GM23338 (cell line): Measurements from ENCODE around the gene LGALS8. TPM values are rescaled to one million over a fixed set of nuclear protein-coding genes. Genes with fewer than 3 reads are reported as not detected.

Experiments
- ATAC-seq: fragments of 200-7000 bp; cut with Tn5 transposase; 3 replicates; pipeline ENCODE4 v1.9.1; 2020
- DNase-seq: peaks from one replicate; pipeline ENCODE4 v3.0.0-alpha.2; 2015; ENCODE audit warnings: low spot score
- H2AFZ ChIP-seq: fragments of 200-600 bp; sonication (generic); 2 replicates; pipeline ENCODE4 v1.8.0; 2016; ENCODE audit warnings: antibody characterized with exemption, mild to moderate bottlenecking, moderate library complexity
- H3F3A ChIP-seq: fragments of 200-600 bp; sonication (generic); replicated peaks from 2 replicates; pipeline ENCODE4 v1.8.0; 2017; ENCODE audit warnings: antibody characterized with exemption, mixed run types, low read depth
- H3K27ac ChIP-seq: fragments of 200-600 bp; sonication (generic); 2 replicates; pipeline ENCODE4 v1.6.1; 2016; ENCODE audit warnings: low read depth
- H3K27me3 ChIP-seq: fragments of 200-600 bp; sonication (generic); 2 replicates; pipeline ENCODE4 v1.8.0; 2016; ENCODE audit warnings: mild to moderate bottlenecking, mixed run types, moderate library complexity; ENCODE audit not compliant: insufficient read depth
- H3K36me3 ChIP-seq: fragments of 200-600 bp; sonication (generic); 2 replicates; pipeline ENCODE4 v1.8.0; 2016; ENCODE audit warnings: mild to moderate bottlenecking; ENCODE audit not compliant: insufficient read depth
- H3K4me1 ChIP-seq: fragments of 200-600 bp; sonication (generic); 2 replicates; pipeline ENCODE4 v1.8.0; 2016; ENCODE audit warnings: mild to moderate bottlenecking, moderate library complexity; ENCODE audit not compliant: insufficient read depth
- H3K4me2 ChIP-seq: fragments of 200-600 bp; sonication (generic); 2 replicates; pipeline ENCODE4 v1.7.1; 2017; ENCODE audit warnings: mixed run types
- H3K4me3 ChIP-seq: fragments of 200-600 bp; sonication (generic); 2 replicates; pipeline ENCODE4 v1.6.1; 2016; ENCODE audit warnings: mixed run types
- H3K79me2 ChIP-seq: fragments of 200-600 bp; sonication (generic); replicated peaks from 2 replicates; pipeline ENCODE4 v1.8.0; 2017; ENCODE audit warnings: mild to moderate bottlenecking; ENCODE audit not compliant: insufficient read depth
- H3K9me2 ChIP-seq: fragments of 200-600 bp; sonication (generic); 2 replicates; pipeline ENCODE4 v1.8.0; 2017; ENCODE audit not compliant: insufficient read depth
- H4K20me1 ChIP-seq: fragments of 200-600 bp; sonication (generic); replicated peaks from 2 replicates; pipeline ENCODE4 v1.8.0; 2017; ENCODE audit warnings: mild to moderate bottlenecking; ENCODE audit not compliant: insufficient read depth
- H3K27ac Mint-ChIP-seq: 2 replicates; pipeline ENCODE4 v1.8.0; 2020; ENCODE audit warnings: inconsistent platforms, mild to moderate bottlenecking, moderate library complexity, mixed read lengths
- H3K27me3 Mint-ChIP-seq: 3 replicates; pipeline ENCODE4 v1.8.0; 2022; ENCODE audit warnings: low read depth, mild to moderate bottlenecking, moderate library complexity, mixed read lengths, inconsistent platforms; ENCODE audit not compliant: insufficient read depth, poor library complexity
- H3K36me3 Mint-ChIP-seq: 3 replicates; pipeline ENCODE4 v1.8.0; 2021; ENCODE audit warnings: low read depth, mild to moderate bottlenecking, inconsistent platforms, moderate library complexity, mixed read lengths
- H3K4me1 Mint-ChIP-seq: 3 replicates; pipeline ENCODE4 v1.8.0; 2020; ENCODE audit warnings: mild to moderate bottlenecking, inconsistent platforms, mixed read lengths
- H3K4me3 Mint-ChIP-seq: 3 replicates; pipeline ENCODE4 v1.8.0; 2021; ENCODE audit warnings: moderate library complexity, mild to moderate bottlenecking, inconsistent platforms, mixed read lengths
- H3K9me3 Mint-ChIP-seq: 3 replicates; pipeline ENCODE4 v1.8.0; 2020; ENCODE audit warnings: moderate library complexity, mild to moderate bottlenecking, inconsistent platforms, mixed read lengths
- CREB1 ChIP-seq: fragments of 250-450 bp; sonication (Bioruptor Pico); IDR thresholded peaks from 2 replicates; pipeline ENCODE4 v1.5.0; 2020; ENCODE audit warnings: low read depth, mild to moderate bottlenecking, moderate library complexity
- EZH2 ChIP-seq: fragments of 200-600 bp; sonication (generic); IDR thresholded peaks from one replicate; pipeline ENCODE4 v1.8.0; 2017; ENCODE audit warnings: antibody characterized with exemption, mild to moderate bottlenecking, low read depth; ENCODE audit not compliant: unreplicated experiment
- EZH2phosphoT487 ChIP-seq: fragments of 200-600 bp; sonication (generic); IDR thresholded peaks from one replicate; pipeline ENCODE4 v1.8.1; 2018; ENCODE audit warnings: antibody characterized with exemption; ENCODE audit not compliant: unreplicated experiment
- JUNB ChIP-seq: IDR thresholded peaks from one replicate; pipeline ENCODE4 v1.6.1; 2016; ENCODE audit warnings: antibody characterized with exemption; ENCODE audit not compliant: unreplicated experiment
- NANOG ChIP-seq: IDR thresholded peaks from 2 replicates; pipeline ENCODE4 v1.6.1; 2016; ENCODE audit warnings: antibody characterized with exemption, borderline replicate concordance
- POLR2AphosphoS5 ChIP-seq: IDR thresholded peaks from 2 replicates; pipeline ENCODE4 v1.6.1; 2016; ENCODE audit warnings: antibody characterized with exemption, low read depth
- STAT1 ChIP-seq: IDR thresholded peaks from one replicate; pipeline ENCODE4 v1.6.1; 2016; ENCODE audit warnings: antibody characterized with exemption; ENCODE audit not compliant: unreplicated experiment
- ZNF114 ChIP-seq: fragments of 250-450 bp; sonication (Bioruptor Pico); IDR thresholded peaks from 2 replicates; pipeline ENCODE4 v1.5.0; 2020; ENCODE audit warnings: mild to moderate bottlenecking, moderate library complexity
- ZNF331 ChIP-seq: fragments of 250-450 bp; sonication (Bioruptor Pico); IDR thresholded peaks from 2 replicates; pipeline ENCODE4 v1.5.0; 2020; ENCODE audit warnings: low read depth, mild to moderate bottlenecking, moderate library complexity
- polyA plus RNA-seq: library from polyadenylated mRNA; unstranded; fragments of >200 nt; fragmentation: Nextera tagmentation; extraction: Ambion mirVana; gene quantifications from 2 replicates; pipeline ENCODE4 v1.2.1, GENCODE V29; 2016
- total RNA-seq: library from RNA; depleted of rRNA; stranded (reverse); fragments of >200 nt; shearing (Covaris generic); gene quantifications from 2 replicates; pipeline ENCODE4 v1.2.3, GENCODE V29; 2014
- TF ChIP-seq, protein P1 (sequence below), 2 experiments: fragments of 200-600 bp in 1 of 2; sonication (generic) in 1 of 2; conservative IDR thresholded peaks; 2 replicates each; pipeline versions ENCODE4 v1.5.1 to v1.6.1; 2016 to 2017; ENCODE audit warnings: antibody characterized with exemption in 2 of 2, low read depth in 2 of 2, mild to moderate bottlenecking in 2 of 2, moderate library complexity in 1 of 2
- TF ChIP-seq, protein P2 (sequence below): fragments of 250-450 bp; sonication (Bioruptor Pico); IDR thresholded peaks from 2 replicates; pipeline ENCODE4 v1.5.0; 2020; ENCODE audit warnings: mild to moderate bottlenecking, moderate library complexity
- TF ChIP-seq, protein P3 (sequence below): IDR thresholded peaks from 2 replicates; pipeline ENCODE4 v1.6.1; 2016; ENCODE audit warnings: antibody characterized with exemption
- TF ChIP-seq, protein P4 (sequence below): IDR thresholded peaks from one replicate; pipeline ENCODE4 v1.6.1; 2018; ENCODE audit warnings: antibody characterized with exemption; ENCODE audit not compliant: unreplicated experiment

The LGALS8 gene
- total and polyA plus RNA-seq, 2 experiments from 2014 or later, result 10.1 to 11.5 TPM

DNA sequence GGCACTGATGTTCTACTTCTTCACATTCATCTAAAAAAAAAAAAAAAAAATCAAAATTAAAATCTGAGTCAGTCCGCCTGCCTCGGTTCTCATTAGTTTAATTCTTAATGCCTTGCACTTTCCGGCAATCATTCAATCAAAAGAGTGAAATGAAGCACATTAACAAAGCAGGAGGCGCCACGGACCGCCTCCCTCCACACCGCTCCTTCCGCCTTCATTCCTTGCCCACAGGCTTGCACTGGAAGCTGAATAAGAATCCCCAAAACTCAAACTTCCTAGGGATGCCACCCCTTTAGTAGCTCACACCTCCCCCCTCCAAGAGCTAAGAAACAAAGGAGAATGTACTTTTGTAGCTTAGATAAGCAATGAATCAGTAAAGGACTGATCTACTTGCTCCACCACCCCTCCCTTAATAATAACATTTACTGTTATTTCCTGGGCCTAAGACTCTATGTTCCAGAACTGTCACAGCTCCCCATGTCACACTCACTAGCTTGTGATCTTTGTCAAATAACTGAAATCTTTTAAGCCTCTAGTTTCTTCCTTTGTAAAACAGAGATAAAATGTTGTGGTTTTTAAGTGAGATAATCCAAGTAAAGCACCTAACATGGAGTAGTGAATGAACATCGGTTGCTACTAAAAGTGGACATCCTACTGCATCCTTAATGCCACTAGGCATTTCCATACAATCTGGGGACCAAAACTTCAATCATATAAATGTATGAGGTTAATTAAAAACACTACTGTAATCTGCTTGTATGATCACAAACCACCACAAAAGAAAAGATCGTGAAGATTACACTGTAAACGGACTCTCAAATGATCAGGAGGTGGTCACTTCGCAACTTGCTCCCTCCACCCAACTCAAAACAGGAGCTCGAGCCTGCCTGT is 27.4 kb downstream of the LGALS8 start:
- no peak overlapping the region for H3K27ac ChIP-seq
- H3K4me1 ChIP-seq, result no peaks in the 10 kb centered on the region
- peaks cover 93% of the 10 kb centered on the region for H3K36me3 Mint-ChIP-seq
- DNase-seq (no peak), ATAC-seq (no peak)
- no peaks in the 10 kb centered on the region for H3K27me3 Mint-ChIP-seq
- H4K20me1 ChIP-seq, result peaks cover 18% of the 10 kb centered on the region; the same call in 1 of the 2 replicates
- H3K9me3 Mint-ChIP-seq, result no peaks in the 10 kb centered on the region
- H3K27me3 ChIP-seq, result no peaks in the 10 kb centered on the region
- no peak overlapping the region for H3K4me2 ChIP-seq
- H2AFZ ChIP-seq, result no peak overlapping the region
- TF ChIP-seq, protein P1, sequence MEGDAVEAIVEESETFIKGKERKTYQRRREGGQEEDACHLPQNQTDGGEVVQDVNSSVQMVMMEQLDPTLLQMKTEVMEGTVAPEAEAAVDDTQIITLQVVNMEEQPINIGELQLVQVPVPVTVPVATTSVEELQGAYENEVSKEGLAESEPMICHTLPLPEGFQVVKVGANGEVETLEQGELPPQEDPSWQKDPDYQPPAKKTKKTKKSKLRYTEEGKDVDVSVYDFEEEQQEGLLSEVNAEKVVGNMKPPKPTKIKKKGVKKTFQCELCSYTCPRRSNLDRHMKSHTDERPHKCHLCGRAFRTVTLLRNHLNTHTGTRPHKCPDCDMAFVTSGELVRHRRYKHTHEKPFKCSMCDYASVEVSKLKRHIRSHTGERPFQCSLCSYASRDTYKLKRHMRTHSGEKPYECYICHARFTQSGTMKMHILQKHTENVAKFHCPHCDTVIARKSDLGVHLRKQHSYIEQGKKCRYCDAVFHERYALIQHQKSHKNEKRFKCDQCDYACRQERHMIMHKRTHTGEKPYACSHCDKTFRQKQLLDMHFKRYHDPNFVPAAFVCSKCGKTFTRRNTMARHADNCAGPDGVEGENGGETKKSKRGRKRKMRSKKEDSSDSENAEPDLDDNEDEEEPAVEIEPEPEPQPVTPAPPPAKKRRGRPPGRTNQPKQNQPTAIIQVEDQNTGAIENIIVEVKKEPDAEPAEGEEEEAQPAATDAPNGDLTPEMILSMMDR (conservative IDR thresholded peaks at IDR 0.05; ENCODE audit: low read depth in 2 of 2), result no peak
- TF ChIP-seq ZNF331 (no peak), CREB1 (CRISPR knock-in tag) (no peak), ZNF114 (CRISPR knock-in tag) (no peak), EZH2phosphoT487 (no peak), EZH2 (no peak), NANOG (no peak), POLR2AphosphoS5 (no peak), STAT1 (no peak), JUNB (no peak)
- TF ChIP-seq, protein P2, sequence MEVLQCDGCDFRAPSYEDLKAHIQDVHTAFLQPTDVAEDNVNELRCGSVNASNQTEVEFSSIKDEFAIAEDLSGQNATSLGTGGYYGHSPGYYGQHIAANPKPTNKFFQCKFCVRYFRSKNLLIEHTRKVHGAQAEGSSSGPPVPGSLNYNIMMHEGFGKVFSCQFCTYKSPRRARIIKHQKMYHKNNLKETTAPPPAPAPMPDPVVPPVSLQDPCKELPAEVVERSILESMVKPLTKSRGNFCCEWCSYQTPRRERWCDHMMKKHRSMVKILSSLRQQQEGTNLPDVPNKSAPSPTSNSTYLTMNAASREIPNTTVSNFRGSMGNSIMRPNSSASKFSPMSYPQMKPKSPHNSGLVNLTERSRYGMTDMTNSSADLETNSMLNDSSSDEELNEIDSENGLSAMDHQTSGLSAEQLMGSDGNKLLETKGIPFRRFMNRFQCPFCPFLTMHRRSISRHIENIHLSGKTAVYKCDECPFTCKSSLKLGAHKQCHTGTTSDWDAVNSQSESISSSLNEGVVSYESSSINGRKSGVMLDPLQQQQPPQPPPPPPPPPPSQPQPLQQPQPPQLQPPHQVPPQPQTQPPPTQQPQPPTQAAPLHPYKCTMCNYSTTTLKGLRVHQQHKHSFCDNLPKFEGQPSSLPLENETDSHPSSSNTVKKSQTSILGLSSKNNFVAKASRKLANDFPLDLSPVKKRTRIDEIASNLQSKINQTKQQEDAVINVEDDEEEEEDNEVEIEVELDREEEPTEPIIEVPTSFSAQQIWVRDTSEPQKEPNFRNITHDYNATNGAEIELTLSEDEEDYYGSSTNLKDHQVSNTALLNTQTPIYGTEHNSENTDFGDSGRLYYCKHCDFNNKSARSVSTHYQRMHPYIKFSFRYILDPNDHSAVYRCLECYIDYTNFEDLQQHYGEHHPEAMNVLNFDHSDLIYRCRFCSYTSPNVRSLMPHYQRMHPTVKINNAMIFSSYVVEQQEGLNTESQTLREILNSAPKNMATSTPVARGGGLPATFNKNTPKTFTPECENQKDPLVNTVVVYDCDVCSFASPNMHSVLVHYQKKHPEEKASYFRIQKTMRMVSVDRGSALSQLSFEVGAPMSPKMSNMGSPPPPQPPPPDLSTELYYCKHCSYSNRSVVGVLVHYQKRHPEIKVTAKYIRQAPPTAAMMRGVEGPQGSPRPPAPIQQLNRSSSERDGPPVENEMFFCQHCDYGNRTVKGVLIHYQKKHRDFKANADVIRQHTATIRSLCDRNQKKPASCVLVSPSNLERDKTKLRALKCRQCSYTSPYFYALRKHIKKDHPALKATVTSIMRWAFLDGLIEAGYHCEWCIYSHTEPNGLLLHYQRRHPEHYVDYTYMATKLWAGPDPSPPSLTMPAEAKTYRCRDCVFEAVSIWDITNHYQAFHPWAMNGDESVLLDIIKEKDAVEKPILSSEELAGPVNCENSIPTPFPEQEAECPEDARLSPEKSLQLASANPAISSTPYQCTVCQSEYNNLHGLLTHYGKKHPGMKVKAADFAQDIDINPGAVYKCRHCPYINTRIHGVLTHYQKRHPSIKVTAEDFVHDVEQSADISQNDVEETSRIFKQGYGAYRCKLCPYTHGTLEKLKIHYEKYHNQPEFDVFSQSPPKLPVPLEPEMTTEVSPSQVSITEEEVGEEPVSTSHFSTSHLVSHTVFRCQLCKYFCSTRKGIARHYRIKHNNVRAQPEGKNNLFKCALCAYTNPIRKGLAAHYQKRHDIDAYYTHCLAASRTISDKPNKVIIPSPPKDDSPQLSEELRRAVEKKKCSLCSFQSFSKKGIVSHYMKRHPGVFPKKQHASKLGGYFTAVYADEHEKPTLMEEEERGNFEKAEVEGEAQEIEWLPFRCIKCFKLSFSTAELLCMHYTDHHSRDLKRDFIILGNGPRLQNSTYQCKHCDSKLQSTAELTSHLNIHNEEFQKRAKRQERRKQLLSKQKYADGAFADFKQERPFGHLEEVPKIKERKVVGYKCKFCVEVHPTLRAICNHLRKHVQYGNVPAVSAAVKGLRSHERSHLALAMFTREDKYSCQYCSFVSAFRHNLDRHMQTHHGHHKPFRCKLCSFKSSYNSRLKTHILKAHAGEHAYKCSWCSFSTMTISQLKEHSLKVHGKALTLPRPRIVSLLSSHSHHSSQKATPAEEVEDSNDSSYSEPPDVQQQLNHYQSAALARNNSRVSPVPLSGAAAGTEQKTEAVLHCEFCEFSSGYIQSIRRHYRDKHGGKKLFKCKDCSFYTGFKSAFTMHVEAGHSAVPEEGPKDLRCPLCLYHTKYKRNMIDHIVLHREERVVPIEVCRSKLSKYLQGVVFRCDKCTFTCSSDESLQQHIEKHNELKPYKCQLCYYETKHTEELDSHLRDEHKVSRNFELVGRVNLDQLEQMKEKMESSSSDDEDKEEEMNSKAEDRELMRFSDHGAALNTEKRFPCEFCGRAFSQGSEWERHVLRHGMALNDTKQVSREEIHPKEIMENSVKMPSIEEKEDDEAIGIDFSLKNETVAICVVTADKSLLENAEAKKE (CRISPR knock-in tag), result no peak
- TF ChIP-seq, protein P3, sequence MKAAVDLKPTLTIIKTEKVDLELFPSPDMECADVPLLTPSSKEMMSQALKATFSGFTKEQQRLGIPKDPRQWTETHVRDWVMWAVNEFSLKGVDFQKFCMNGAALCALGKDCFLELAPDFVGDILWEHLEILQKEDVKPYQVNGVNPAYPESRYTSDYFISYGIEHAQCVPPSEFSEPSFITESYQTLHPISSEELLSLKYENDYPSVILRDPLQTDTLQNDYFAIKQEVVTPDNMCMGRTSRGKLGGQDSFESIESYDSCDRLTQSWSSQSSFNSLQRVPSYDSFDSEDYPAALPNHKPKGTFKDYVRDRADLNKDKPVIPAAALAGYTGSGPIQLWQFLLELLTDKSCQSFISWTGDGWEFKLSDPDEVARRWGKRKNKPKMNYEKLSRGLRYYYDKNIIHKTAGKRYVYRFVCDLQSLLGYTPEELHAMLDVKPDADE, result no peak
- TF ChIP-seq, protein P4, sequence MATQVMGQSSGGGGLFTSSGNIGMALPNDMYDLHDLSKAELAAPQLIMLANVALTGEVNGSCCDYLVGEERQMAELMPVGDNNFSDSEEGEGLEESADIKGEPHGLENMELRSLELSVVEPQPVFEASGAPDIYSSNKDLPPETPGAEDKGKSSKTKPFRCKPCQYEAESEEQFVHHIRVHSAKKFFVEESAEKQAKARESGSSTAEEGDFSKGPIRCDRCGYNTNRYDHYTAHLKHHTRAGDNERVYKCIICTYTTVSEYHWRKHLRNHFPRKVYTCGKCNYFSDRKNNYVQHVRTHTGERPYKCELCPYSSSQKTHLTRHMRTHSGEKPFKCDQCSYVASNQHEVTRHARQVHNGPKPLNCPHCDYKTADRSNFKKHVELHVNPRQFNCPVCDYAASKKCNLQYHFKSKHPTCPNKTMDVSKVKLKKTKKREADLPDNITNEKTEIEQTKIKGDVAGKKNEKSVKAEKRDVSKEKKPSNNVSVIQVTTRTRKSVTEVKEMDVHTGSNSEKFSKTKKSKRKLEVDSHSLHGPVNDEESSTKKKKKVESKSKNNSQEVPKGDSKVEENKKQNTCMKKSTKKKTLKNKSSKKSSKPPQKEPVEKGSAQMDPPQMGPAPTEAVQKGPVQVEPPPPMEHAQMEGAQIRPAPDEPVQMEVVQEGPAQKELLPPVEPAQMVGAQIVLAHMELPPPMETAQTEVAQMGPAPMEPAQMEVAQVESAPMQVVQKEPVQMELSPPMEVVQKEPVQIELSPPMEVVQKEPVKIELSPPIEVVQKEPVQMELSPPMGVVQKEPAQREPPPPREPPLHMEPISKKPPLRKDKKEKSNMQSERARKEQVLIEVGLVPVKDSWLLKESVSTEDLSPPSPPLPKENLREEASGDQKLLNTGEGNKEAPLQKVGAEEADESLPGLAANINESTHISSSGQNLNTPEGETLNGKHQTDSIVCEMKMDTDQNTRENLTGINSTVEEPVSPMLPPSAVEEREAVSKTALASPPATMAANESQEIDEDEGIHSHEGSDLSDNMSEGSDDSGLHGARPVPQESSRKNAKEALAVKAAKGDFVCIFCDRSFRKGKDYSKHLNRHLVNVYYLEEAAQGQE, result no peak
- no peak overlapping the region for H3K4me3 Mint-ChIP-seq
- H3K79me2 ChIP-seq, result no peaks in the 10 kb centered on the region
- H3K27ac Mint-ChIP-seq, result no peak overlapping the region
- no peaks in the 10 kb centered on the region for H3K9me2 ChIP-seq
- no peak overlapping the region for H3K4me3 ChIP-seq
- H3K4me1 Mint-ChIP-seq, result no peaks in the 10 kb centered on the region
- peaks cover 83% of the 10 kb centered on the region for H3K36me3 ChIP-seq
- H3F3A ChIP-seq, result no peaks in the 10 kb centered on the region
